ENCODE measurements around the gene NCBP2.

NCBP2 gene

GRCh38 chr3:196894557-196895295 is 47.6 kb downstream of the NCBP2 start:
- TF ChIP-seq, protein P1, sequence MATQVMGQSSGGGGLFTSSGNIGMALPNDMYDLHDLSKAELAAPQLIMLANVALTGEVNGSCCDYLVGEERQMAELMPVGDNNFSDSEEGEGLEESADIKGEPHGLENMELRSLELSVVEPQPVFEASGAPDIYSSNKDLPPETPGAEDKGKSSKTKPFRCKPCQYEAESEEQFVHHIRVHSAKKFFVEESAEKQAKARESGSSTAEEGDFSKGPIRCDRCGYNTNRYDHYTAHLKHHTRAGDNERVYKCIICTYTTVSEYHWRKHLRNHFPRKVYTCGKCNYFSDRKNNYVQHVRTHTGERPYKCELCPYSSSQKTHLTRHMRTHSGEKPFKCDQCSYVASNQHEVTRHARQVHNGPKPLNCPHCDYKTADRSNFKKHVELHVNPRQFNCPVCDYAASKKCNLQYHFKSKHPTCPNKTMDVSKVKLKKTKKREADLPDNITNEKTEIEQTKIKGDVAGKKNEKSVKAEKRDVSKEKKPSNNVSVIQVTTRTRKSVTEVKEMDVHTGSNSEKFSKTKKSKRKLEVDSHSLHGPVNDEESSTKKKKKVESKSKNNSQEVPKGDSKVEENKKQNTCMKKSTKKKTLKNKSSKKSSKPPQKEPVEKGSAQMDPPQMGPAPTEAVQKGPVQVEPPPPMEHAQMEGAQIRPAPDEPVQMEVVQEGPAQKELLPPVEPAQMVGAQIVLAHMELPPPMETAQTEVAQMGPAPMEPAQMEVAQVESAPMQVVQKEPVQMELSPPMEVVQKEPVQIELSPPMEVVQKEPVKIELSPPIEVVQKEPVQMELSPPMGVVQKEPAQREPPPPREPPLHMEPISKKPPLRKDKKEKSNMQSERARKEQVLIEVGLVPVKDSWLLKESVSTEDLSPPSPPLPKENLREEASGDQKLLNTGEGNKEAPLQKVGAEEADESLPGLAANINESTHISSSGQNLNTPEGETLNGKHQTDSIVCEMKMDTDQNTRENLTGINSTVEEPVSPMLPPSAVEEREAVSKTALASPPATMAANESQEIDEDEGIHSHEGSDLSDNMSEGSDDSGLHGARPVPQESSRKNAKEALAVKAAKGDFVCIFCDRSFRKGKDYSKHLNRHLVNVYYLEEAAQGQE (IDR thresholded peaks at IDR 0.05; ENCODE audit: low read depth) = no peak
- TF ChIP-seq RAD21 (IDR thresholded peaks at IDR 0.05; ENCODE audit: low read depth) (no peak), CREB1 (IDR thresholded peaks at IDR 0.05; ENCODE audit: low read depth) (no peak)

GRCh38 chr3:196889844-196890708 is 52.3 kb downstream of the NCBP2 start:
- TF ChIP-seq, protein P1 (IDR thresholded peaks at IDR 0.05; ENCODE audit: low read depth) = no peak
- TF ChIP-seq YY1 (IDR thresholded peaks at IDR 0.05; ENCODE audit: low read depth) = no peak
- TF ChIP-seq CEBPB (IDR thresholded peaks at IDR 0.05) = no peak
- no peak for TF ChIP-seq ZBTB7A (IDR thresholded peaks at IDR 0.05; ENCODE audit: low read depth)
- TF ChIP-seq USF1 (IDR thresholded peaks at IDR 0.05) = no peak
- TF ChIP-seq EGR1 (IDR thresholded peaks at IDR 0.05) = no peak
- TF ChIP-seq EP300 (IDR thresholded peaks at IDR 0.05; ENCODE audit: borderline replicate concordance) = no peak
- TF ChIP-seq, protein P2, sequence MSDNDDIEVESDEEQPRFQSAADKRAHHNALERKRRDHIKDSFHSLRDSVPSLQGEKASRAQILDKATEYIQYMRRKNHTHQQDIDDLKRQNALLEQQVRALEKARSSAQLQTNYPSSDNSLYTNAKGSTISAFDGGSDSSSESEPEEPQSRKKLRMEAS (IDR thresholded peaks at IDR 0.05) = no peak
- TF ChIP-seq FOXM1 (IDR thresholded peaks at IDR 0.05; ENCODE audit: borderline replicate concordance, low read depth) = no peak
- no peak for TF ChIP-seq NFIC (IDR thresholded peaks at IDR 0.05)
- no peak for TF ChIP-seq TEAD4 (IDR thresholded peaks at IDR 0.05)
- no peak for TF ChIP-seq TAF1 (IDR thresholded peaks at IDR 0.05; ENCODE audit: low read depth)

- TF ChIP-seq ZBTB7A (IDR thresholded peaks at IDR 0.05; ENCODE audit: low read depth) = no peak
- no peak for TF ChIP-seq CEBPB (IDR thresholded peaks at IDR 0.05)
- TF ChIP-seq, protein P2 (IDR thresholded peaks at IDR 0.05) = no peak
- TF ChIP-seq EGR1 (IDR thresholded peaks at IDR 0.05) = no peak
- no peak for TF ChIP-seq TAF1 (IDR thresholded peaks at IDR 0.05; ENCODE audit: low read depth)
- no peak for TF ChIP-seq USF1 (IDR thresholded peaks at IDR 0.05)
- TF ChIP-seq EP300 (IDR thresholded peaks at IDR 0.05; ENCODE audit: borderline replicate concordance) = no peak
- no peak for TF ChIP-seq RAD21 (IDR thresholded peaks at IDR 0.05; ENCODE audit: low read depth)
- no peak for TF ChIP-seq TEAD4 (IDR thresholded peaks at IDR 0.05)
- TF ChIP-seq NFIC (IDR thresholded peaks at IDR 0.05) = no peak
Measured at GRCh38 chr3:196886144-196886543, 56.2 kb downstream of the NCBP2 start.
